GM19043 (cell line): Measurements from ENCODE around the gene SNHG17.

Experiments
- ATAC-seq: cut with Tn5 transposase; IDR thresholded peaks from one replicate; pipeline ENCODE4 v1.9.1; 2021; ENCODE audit warnings: low read depth; ENCODE audit not compliant: unreplicated experiment

Gene SNHG17

DNA sequence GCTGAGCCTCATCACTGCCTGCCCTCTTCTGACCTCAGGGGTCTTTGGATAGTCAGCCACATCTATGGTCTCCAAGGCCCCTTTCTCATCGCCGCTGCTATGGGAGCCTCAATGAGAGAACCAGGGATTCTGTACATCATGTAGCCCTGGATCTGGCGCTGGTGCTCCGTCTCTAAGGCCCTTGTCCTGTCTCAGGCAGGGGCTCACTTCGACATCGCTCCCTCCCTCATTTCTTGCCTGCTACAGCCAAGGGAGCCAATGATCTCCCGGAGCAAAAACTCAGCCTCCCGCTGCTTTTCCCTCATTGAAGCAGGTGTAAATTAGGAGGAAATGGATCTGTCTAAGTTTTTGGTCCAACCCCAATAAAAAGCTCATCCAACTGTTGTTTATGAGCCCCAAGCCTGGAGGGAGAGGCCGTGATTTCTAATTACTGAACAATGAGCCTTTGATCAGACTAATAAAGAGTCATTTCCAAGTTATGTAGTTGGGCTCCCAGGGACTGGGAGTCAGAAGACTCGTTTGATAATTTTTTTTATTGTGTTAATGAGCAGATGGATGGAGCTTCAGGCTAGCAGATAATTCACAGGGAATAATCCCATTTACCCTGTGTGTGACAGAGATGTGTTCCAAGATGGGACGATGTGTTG lies 58.0 kb downstream of the SNHG17 start:
- ATAC-seq: no peak

DNA sequence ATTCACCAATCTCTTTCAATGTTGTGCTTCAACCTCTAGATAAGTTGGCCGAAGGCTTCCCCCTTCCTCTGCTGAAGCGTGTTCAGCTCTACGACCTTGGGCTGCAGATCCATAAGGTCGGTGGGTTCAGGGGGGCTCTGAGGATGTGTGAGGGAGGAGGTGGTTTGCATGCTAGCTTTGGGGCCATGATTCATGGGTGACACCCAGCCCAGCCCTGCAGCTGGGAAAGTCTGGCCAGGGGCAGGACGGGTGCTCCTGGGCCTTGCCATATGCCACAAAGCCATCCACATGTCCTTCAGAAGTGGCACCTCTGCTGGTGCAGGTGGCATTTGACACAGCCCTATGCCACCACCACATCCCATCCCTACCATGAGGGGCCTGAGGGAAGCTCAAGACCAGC lies 61.2 kb downstream of the SNHG17 start:
- ATAC-seq: no peak

DNA sequence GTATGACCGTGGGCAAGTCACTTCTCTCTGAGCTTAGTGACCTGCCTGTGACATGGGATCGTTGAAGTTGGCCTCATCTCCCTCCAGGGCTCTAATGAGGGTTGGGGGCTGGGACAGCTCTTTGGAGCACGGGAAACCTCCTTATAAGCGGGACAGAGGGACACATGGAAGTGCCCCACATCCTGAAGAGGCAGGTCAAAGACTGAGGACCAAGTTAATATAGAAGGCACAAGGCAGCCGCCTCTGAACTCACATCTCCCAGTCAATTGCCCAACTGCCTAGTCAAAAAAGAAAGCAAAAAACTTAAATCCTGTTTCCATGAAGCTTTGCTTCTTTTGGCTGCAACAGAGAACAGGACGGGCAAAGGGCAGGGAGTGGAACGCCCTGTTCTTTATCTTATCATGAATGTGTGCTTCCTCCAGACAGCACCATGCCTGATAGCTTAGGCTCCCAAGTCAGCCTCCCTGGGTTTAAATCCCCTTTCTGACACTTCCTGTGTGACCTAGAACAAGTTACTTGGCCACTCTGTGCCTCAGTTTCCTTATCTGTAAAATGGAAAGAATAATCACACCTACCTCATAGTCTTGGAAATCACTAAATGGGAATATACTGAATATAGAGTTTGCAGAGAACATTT lies 61.8 kb downstream of the SNHG17 start:
- no peak for ATAC-seq

DNA sequence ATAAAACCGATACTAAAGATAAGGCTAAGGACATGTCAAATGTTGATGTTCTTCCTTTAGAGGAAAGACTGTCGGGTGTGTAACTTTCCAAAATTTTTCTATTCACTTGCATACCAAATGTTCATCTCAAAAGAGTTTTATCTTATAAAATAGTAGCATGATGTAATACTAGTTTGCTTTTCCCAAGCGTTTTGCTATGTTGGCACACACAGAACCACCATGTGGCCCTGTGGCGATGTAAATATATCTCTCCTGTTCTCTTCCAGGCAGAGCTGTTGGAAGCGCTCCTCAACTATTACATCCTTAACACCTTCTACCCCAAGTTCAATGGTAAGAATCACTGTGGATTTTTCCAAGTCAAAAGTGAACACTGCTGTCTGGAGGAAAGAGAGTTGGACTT lies 62.3 kb downstream of the SNHG17 start:
- no peak for ATAC-seq
